ENCODE results near the gene SPAG7.
A peak's percentile ranks its signal among the peaks of the same experiment; 100 is the strongest.

SPAG7 gene

DNA sequence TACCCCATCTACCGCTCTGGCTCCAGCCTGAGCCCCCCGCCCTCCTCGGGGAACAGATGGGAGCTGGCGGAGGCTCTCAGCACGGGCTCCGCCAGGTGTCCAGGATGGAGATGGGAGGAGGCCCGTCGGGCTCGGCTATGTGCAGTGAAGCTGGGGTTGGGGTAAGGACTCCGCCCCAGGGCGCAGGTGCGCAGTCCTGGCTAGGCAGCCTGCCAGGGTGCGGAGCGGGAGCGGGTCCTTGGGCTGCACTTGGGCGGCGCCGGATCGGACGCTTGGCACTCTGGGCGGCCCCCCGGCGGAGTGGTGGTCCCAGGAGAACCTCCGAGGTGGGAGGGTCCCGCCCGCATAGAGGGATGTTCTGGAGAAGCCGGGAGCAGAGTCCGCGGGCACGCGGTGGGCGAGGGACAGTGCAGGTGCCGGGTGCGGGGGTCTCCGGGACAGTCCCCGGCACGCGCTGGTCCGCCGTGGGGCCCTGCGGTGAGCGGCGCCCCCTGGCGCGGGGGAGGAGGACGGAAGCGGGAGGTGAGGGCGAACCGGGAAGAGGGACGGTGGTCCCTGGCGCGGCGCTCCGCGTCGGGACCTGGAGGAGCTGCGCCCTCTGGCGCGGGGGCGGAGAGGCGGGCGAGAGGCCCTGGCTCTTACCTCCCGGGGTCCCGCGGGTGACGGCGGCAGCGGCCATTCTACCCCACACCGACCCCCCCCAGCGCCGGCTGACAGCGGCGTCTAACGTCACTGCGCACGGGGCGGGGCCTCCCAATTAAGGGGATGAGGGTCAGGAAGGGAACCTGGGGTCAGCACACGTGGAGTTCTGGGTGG, 19.5 kb upstream of the SPAG7 start, which contains the start of gene CAMTA2 (continued):
- TF ChIP-seq, protein P1, sequence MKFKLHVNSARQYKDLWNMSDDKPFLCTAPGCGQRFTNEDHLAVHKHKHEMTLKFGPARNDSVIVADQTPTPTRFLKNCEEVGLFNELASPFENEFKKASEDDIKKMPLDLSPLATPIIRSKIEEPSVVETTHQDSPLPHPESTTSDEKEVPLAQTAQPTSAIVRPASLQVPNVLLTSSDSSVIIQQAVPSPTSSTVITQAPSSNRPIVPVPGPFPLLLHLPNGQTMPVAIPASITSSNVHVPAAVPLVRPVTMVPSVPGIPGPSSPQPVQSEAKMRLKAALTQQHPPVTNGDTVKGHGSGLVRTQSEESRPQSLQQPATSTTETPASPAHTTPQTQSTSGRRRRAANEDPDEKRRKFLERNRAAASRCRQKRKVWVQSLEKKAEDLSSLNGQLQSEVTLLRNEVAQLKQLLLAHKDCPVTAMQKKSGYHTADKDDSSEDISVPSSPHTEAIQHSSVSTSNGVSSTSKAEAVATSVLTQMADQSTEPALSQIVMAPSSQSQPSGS (tag by site-specific recombination; IDR thresholded peaks at IDR 0.05; ENCODE audit: low read depth) = no peak
- 0 out of 2 replicates have a peak, but pooled peaks have one; percentile 52 for TF ChIP-seq ZNF184 (tag by site-specific recombination; IDR thresholded peaks at IDR 0.05)
- no peak for TF ChIP-seq ZNF19 (tag by site-specific recombination; IDR thresholded peaks at IDR 0.05; ENCODE audit: low read depth)
- TF ChIP-seq, protein P2, sequence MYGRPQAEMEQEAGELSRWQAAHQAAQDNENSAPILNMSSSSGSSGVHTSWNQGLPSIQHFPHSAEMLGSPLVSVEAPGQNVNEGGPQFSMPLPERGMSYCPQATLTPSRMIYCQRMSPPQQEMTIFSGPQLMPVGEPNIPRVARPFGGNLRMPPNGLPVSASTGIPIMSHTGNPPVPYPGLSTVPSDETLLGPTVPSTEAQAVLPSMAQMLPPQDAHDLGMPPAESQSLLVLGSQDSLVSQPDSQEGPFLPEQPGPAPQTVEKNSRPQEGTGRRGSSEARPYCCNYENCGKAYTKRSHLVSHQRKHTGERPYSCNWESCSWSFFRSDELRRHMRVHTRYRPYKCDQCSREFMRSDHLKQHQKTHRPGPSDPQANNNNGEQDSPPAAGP (tag by site-specific recombination; IDR thresholded peaks at IDR 0.05) = peak; percentile 74
- peak; percentile 98 for TF ChIP-seq ZNF423 (tag by site-specific recombination; IDR thresholded peaks at IDR 0.05)
- peak; percentile 85 for TF ChIP-seq REPIN1 (tag by site-specific recombination; IDR thresholded peaks at IDR 0.05; ENCODE audit: low read depth)
- TF ChIP-seq ZNF843 (tag by site-specific recombination; IDR thresholded peaks at IDR 0.05) = peak; percentile 59; the same call in 1 of the 2 replicates
- no peak for TF ChIP-seq ZNF658 (tag by site-specific recombination; IDR thresholded peaks at IDR 0.05)
- TF ChIP-seq ZNF792 (tag by site-specific recombination; IDR thresholded peaks at IDR 0.05) = no peak
- TF ChIP-seq ZBTB7A (tag by site-specific recombination; IDR thresholded peaks at IDR 0.05; ENCODE audit: low read depth) = peak; percentile 50; the same call in 1 of the 2 replicates
- TF ChIP-seq OSR2 (tag by site-specific recombination; IDR thresholded peaks at IDR 0.05) = peak; percentile 61
- peak; percentile 81 for TF ChIP-seq ZFP69B (tag by site-specific recombination; IDR thresholded peaks at IDR 0.05)
- 0 out of 2 replicates have a peak, but pooled peaks have one; percentile 62 for TF ChIP-seq HOXD13 (CRISPR knock-in tag; IDR thresholded peaks at IDR 0.05; ENCODE audit: borderline replicate concordance)
- TF ChIP-seq, protein P3, sequence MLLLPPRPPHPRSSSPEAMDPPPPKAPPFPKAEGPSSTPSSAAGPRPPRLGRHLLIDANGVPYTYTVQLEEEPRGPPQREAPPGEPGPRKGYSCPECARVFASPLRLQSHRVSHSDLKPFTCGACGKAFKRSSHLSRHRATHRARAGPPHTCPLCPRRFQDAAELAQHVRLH (tag by site-specific recombination; IDR thresholded peaks at IDR 0.05) = peak; percentile 81; the same call in 1 of the 2 replicates
- TF ChIP-seq, protein P4, sequence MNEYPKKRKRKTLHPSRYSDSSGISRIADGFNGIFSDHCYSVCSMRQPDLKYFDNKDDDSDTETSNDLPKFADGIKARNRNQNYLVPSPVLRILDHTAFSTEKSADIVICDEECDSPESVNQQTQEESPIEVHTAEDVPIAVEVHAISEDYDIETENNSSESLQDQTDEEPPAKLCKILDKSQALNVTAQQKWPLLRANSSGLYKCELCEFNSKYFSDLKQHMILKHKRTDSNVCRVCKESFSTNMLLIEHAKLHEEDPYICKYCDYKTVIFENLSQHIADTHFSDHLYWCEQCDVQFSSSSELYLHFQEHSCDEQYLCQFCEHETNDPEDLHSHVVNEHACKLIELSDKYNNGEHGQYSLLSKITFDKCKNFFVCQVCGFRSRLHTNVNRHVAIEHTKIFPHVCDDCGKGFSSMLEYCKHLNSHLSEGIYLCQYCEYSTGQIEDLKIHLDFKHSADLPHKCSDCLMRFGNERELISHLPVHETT (tag by site-specific recombination; IDR thresholded peaks at IDR 0.05) = no peak
- 0 out of 2 replicates have a peak, but pooled peaks have one; percentile 65 for TF ChIP-seq ZNF24 (tag by site-specific recombination; IDR thresholded peaks at IDR 0.05)
- no peak for TF ChIP-seq MEIS1 (CRISPR knock-in tag; IDR thresholded peaks at IDR 0.05; ENCODE audit: borderline replicate concordance)
- TF ChIP-seq ZNF510 (tag by site-specific recombination; IDR thresholded peaks at IDR 0.05; ENCODE audit: insufficient replicate concordance) = no peak
- peak; percentile 93 for TF ChIP-seq ZEB2 (tag by site-specific recombination; IDR thresholded peaks at IDR 0.05)
- peak; percentile 61; the same call in 1 of the 2 replicates for TF ChIP-seq ZNF324 (tag by site-specific recombination; IDR thresholded peaks at IDR 0.05)
- TF ChIP-seq MZF1 (tag by site-specific recombination; IDR thresholded peaks at IDR 0.05; ENCODE audit: borderline replicate concordance) = peak; percentile 32; the same call in 1 of the 2 replicates
- TF ChIP-seq GLI2 (tag by site-specific recombination; IDR thresholded peaks at IDR 0.05; ENCODE audit: borderline replicate concordance, low read depth) = no peak
- TF ChIP-seq KLF8 (tag by site-specific recombination; IDR thresholded peaks at IDR 0.05) = peak; percentile 82; the same call in 1 of the 2 replicates
- peak; percentile 99 for TF ChIP-seq GLIS1 (tag by site-specific recombination; IDR thresholded peaks at IDR 0.05)
- peak; percentile 65; the same call in 1 of the 2 replicates for TF ChIP-seq KLF9 (tag by site-specific recombination; IDR thresholded peaks at IDR 0.05; ENCODE audit: low read depth)
- TF ChIP-seq KLF10 (tag by site-specific recombination; IDR thresholded peaks at IDR 0.05) = peak; percentile 61
- peak; percentile 100 for TF ChIP-seq GLIS2 (tag by site-specific recombination; IDR thresholded peaks at IDR 0.05)
- peak; percentile 84; the same call in 1 of the 2 replicates for TF ChIP-seq YY2 (tag by site-specific recombination; IDR thresholded peaks at IDR 0.05)
- peak; percentile 82 for TF ChIP-seq ZNF76 (tag by site-specific recombination; IDR thresholded peaks at IDR 0.05; ENCODE audit: borderline replicate concordance, low read depth)
- TF ChIP-seq ZNF585B (tag by site-specific recombination; IDR thresholded peaks at IDR 0.05) = peak; percentile 14; the same call in 1 of the 2 replicates
- TF ChIP-seq KLF1 (tag by site-specific recombination; IDR thresholded peaks at IDR 0.05) = peak; percentile 68
- peak; percentile 50 for TF ChIP-seq SP3 (tag by site-specific recombination; IDR thresholded peaks at IDR 0.05)
- TF ChIP-seq, protein P5, sequence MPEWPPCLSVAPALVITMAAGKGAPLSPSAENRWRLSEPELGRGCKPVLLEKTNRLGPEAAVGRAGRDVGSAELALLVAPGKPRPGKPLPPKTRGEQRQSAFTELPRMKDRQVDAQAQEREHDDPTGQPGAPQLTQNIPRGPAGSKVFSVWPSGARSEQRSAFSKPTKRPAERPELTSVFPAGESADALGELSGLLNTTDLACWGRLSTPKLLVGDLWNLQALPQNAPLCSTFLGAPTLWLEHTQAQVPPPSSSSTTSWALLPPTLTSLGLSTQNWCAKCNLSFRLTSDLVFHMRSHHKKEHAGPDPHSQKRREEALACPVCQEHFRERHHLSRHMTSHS (tag by site-specific recombination; IDR thresholded peaks at IDR 0.05) = peak; percentile 17; the same call in 1 of the 2 replicates
- peak; percentile 99 for TF ChIP-seq ZNF335 (tag by site-specific recombination; conservative IDR thresholded peaks at IDR 0.05)
